DOHH2 (cell line): Measurements from ENCODE around the gene SSX2.
"Not testable (repeated sequence)": the region's sequence is repeated elsewhere in the genome, so short reads cannot be mapped to it uniquely, and the experiment has no call there.

ENCODE experiments used
- H3F3A ChIP-seq: fragments of 200-600 bp; sonication (generic), shearing (Covaris generic); 2 replicates; pipeline ENCODE4 v1.6.0; 2016; ENCODE audit warnings: antibody characterized with exemption, mild to moderate bottlenecking; ENCODE audit not compliant: control insufficient read depth, insufficient read depth
- H3K27ac ChIP-seq: fragments of 200-600 bp; sonication (generic); 2 replicates; pipeline ENCODE4 v1.5.1; 2014; ENCODE audit warnings: low read depth, mild to moderate bottlenecking, low read length, moderate library complexity
- H3K27me3 ChIP-seq: fragments of 200-600 bp; sonication (generic); 2 replicates; pipeline ENCODE4 v1.6.1; 2014; ENCODE audit warnings: mild to moderate bottlenecking, low read length, mixed read lengths; ENCODE audit not compliant: control insufficient read depth
- H3K36me3 ChIP-seq: fragments of 200-600 bp; sonication (generic); 2 replicates; pipeline ENCODE4 v1.6.1; 2014; ENCODE audit warnings: mild to moderate bottlenecking, low read length, moderate library complexity, mixed read lengths; ENCODE audit not compliant: control insufficient read depth
- H3K4me1 ChIP-seq: fragments of 200-600 bp; sonication (generic); 2 replicates; pipeline ENCODE4 v1.6.1; 2014; ENCODE audit warnings: mild to moderate bottlenecking, low read length, mixed read lengths; ENCODE audit not compliant: control insufficient read depth
- H3K4me2 ChIP-seq: fragments of 200-600 bp; sonication (generic); 2 replicates; pipeline ENCODE4 v1.6.0; 2014; ENCODE audit warnings: mild to moderate bottlenecking, low read length, moderate library complexity
- H3K4me3 ChIP-seq: fragments of 200-600 bp; sonication (generic); 2 replicates; pipeline ENCODE4 v1.5.1; 2014; ENCODE audit warnings: mild to moderate bottlenecking, low read length, mixed read lengths
- H3K79me2 ChIP-seq: fragments of 200-600 bp; sonication (generic); 2 replicates; pipeline ENCODE4 v1.6.1; 2014; ENCODE audit warnings: mild to moderate bottlenecking, low read length, mixed read lengths; ENCODE audit not compliant: control insufficient read depth
- H3K9me2 ChIP-seq: fragments of 200-600 bp; sonication (generic); replicated peaks from 2 replicates; pipeline ENCODE4 v1.6.1; 2014; ENCODE audit warnings: mild to moderate bottlenecking, low read length, mixed read lengths; ENCODE audit not compliant: control insufficient read depth
- H3K9me3 ChIP-seq: fragments of 200-600 bp; sonication (generic); 2 replicates; pipeline ENCODE4 v1.6.1; 2014; ENCODE audit warnings: antibody characterized with exemption, low read length, mixed read lengths; ENCODE audit not compliant: control insufficient read depth, insufficient read depth
- H4K20me1 ChIP-seq: fragments of 200-600 bp; sonication (generic); 2 replicates; pipeline ENCODE4 v1.6.0; 2014; ENCODE audit warnings: low read depth, mild to moderate bottlenecking, antibody characterized with exemption, low read length, moderate library complexity; ENCODE audit not compliant: control insufficient read depth, insufficient read depth

Gene SSX2

GRCh38 chrX:52707078-52707477, at the start of gene SSX2:
Gene SSX2, minus strand, starts transcription at chrX:52707178. Its CDS starts 1,429 bp downstream, at chrX:52705749.
- H3K36me3 ChIP-seq, H3F3A ChIP-seq, H3K4me3 ChIP-seq, H4K20me1 ChIP-seq, H3K9me3 ChIP-seq, H3K27ac ChIP-seq, H3K9me2 ChIP-seq, H3K4me2 ChIP-seq, H3K27me3 ChIP-seq, H3K79me2 ChIP-seq, H3K4me1 ChIP-seq: not testable (repeated sequence)

GRCh38 chrX:52750952-52751351, 44.0 kb upstream of the SSX2 start, which contains the start of gene SSX2B:
Gene SSX2B, plus strand, starts transcription at chrX:52751252. Its CDS starts 1,429 bp downstream, at chrX:52752681.
- not testable (repeated sequence) for H3K79me2 ChIP-seq, H3F3A ChIP-seq, H3K27me3 ChIP-seq, H4K20me1 ChIP-seq, H3K9me2 ChIP-seq, H3K9me3 ChIP-seq, H3K27ac ChIP-seq, H3K4me2 ChIP-seq, H3K36me3 ChIP-seq, H3K4me3 ChIP-seq, H3K4me1 ChIP-seq

- not testable (repeated sequence) for H3K79me2 ChIP-seq, H3K4me3 ChIP-seq, H3K9me3 ChIP-seq, H3K27me3 ChIP-seq, H3F3A ChIP-seq, H4K20me1 ChIP-seq, H3K9me2 ChIP-seq, H3K27ac ChIP-seq, H3K4me1 ChIP-seq, H3K4me2 ChIP-seq, H3K36me3 ChIP-seq
These were observed 14.9 kb downstream of the SSX2 start for GRCh38 chrX:52692034-52692433.

- not testable (repeated sequence) for H3K4me2 ChIP-seq
These were observed 44.8 kb downstream of the SSX2 start for GRCh38 chrX:52662218-52662617.

GRCh38 chrX:52655475-52655874, 51.5 kb downstream of the SSX2 start:
- not testable (repeated sequence) for H3K4me2 ChIP-seq, H3K27me3 ChIP-seq, H3K36me3 ChIP-seq, H4K20me1 ChIP-seq, H3K79me2 ChIP-seq, H3K4me1 ChIP-seq, H3K9me2 ChIP-seq, H3K27ac ChIP-seq, H3K9me3 ChIP-seq, H3F3A ChIP-seq, H3K4me3 ChIP-seq

More at GRCh38 chrX:52662218-52662617, 44.8 kb downstream of the SSX2 start:
- not testable (repeated sequence) for H3F3A ChIP-seq, H3K9me2 ChIP-seq, H3K9me3 ChIP-seq, H3K27me3 ChIP-seq, H3K27ac ChIP-seq, H3K4me1 ChIP-seq, H3K79me2 ChIP-seq, H4K20me1 ChIP-seq, H3K4me3 ChIP-seq, H3K36me3 ChIP-seq

GRCh38 chrX:52654800-52655199, 52.2 kb downstream of the SSX2 start, which contains the start of gene SSX7:
Gene SSX7, minus strand, starts transcription at chrX:52654900. Its CDS starts 1,428 bp downstream, at chrX:52653472.
- H3K27me3 ChIP-seq, H3K4me3 ChIP-seq: not testable (repeated sequence)

GRCh38 chrX:52650676-52651075, 56.3 kb downstream of the SSX2 start:
- H3K4me1 ChIP-seq, H3K36me3 ChIP-seq, H3K79me2 ChIP-seq, H3K4me2 ChIP-seq, H3F3A ChIP-seq, H3K9me2 ChIP-seq, H4K20me1 ChIP-seq, H3K4me3 ChIP-seq, H3K9me3 ChIP-seq, H3K27me3 ChIP-seq, H3K27ac ChIP-seq: not testable (repeated sequence)

More at GRCh38 chrX:52654800-52655199, 52.2 kb downstream of the SSX2 start, which contains the start of gene SSX7:
- not testable (repeated sequence) for H3K36me3 ChIP-seq, H3K27ac ChIP-seq, H4K20me1 ChIP-seq, H3K9me2 ChIP-seq, H3K9me3 ChIP-seq, H3F3A ChIP-seq, H3K79me2 ChIP-seq, H3K4me2 ChIP-seq, H3K4me1 ChIP-seq

GRCh38 chrX:52648956-52649355, 58.0 kb downstream of the SSX2 start:
- not testable (repeated sequence) for H3K4me2 ChIP-seq, H3K36me3 ChIP-seq, H3F3A ChIP-seq, H3K27ac ChIP-seq, H3K9me2 ChIP-seq, H3K4me1 ChIP-seq, H3K27me3 ChIP-seq, H3K79me2 ChIP-seq, H3K9me3 ChIP-seq, H4K20me1 ChIP-seq, H3K4me3 ChIP-seq
